T-helper 17 cell (primary cell): ENCODE results near the gene PPP1R3E. TPM values are rescaled to one million over a fixed set of nuclear protein-coding genes. Genes with fewer than 3 reads are reported as not detected.
"Not testable (repeated sequence)": the region's sequence is repeated elsewhere in the genome, so short reads cannot be mapped to it uniquely, and the experiment has no call there.

Source experiments
- ATAC-seq: fragments of 150-1000 bp; cut with Tn5 transposase; 2 replicates; pipeline ENCODE4 v1.10.0; 2021; ENCODE audit warnings: mild to moderate bottlenecking, moderate library complexity
- DNase-seq, 3 donors: peaks; one replicate each; pipeline versions ENCODE4 v3.0.0 to v3.0.0-alpha.2; 2020 to 2021
- H3K9me3 ChIP-seq: one replicate; pipeline ENCODE4 v1.7.0; 2013; ENCODE audit warnings: low read length, mild to moderate bottlenecking; ENCODE audit not compliant: control insufficient read depth, poor library complexity, severe bottlenecking
- H3K27ac Mint-ChIP-seq: one replicate; pipeline ENCODE4 v1.8.0; 2022; ENCODE audit warnings: mild to moderate bottlenecking, moderate library complexity, mixed read lengths
- H3K27me3 Mint-ChIP-seq: one replicate; pipeline ENCODE4 v1.8.0; 2022; ENCODE audit warnings: mixed read lengths
- H3K36me3 Mint-ChIP-seq: one replicate; pipeline ENCODE4 v1.8.0; 2022; ENCODE audit warnings: low read depth, mixed read lengths
- H3K4me1 Mint-ChIP-seq: one replicate; pipeline ENCODE4 v1.8.0; 2022; ENCODE audit warnings: mild to moderate bottlenecking, mixed read lengths
- H3K4me3 Mint-ChIP-seq: one replicate; pipeline ENCODE4 v1.8.0; 2022; ENCODE audit warnings: mild to moderate bottlenecking, moderate library complexity, mixed read lengths
- total RNA-seq, 4 donors: library from RNA in 2 of 4; stranded (reverse) in 2 of 4; gene quantifications; one replicate each; pipeline ENCODE4 v1.2.3 and lab custom pipeline; 2022 to 2026

The PPP1R3E gene
- total RNA-seq, 2 donors from 2014 or later = 30.6 to 33.8 TPM

DNA sequence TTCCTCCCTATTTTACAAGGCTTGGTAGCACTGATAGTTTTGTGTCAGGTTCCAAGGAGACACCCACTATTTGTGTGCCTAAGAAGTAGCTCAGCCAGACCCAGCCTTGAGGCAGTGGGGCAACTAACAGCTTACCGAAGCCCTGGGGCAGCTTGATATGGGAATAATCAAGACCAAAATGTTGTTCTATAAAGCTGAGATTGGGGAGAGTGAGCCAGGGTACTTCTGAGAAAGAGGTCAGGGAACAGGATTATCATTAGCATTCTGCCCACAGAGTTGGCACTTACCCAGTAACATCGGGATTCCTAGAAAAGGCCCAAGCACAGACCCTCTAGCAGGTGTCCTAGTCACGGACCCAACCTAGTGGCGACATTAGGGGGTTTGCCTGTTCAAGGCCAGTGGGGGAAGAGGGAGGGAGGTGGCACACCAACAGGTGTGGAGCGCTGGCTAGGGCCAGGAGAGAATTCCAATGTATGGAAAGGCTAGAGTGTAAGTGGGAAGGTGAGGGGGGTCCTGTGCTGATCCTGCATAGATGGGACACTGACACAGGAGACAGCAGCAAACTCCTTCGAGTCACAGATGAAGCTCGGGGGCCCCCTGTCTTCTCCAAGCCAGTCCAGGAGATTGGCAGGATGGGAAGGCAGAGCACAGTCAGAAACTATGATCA lies 4.9 kb downstream of the PPP1R3E start:
- Mint-ChIP-seq H3K4me3 (no peak overlapping the region), H3K4me1 (peaks cover 25% of the 10 kb centered on the region), H3K27me3 (no peaks in the 10 kb centered on the region), H3K27ac (no peak overlapping the region), H3K36me3 (no peaks in the 10 kb centered on the region)
- H3K9me3 ChIP-seq = no peaks in the 10 kb centered on the region
- DNase-seq = no peak
- ATAC-seq = no peak

DNA sequence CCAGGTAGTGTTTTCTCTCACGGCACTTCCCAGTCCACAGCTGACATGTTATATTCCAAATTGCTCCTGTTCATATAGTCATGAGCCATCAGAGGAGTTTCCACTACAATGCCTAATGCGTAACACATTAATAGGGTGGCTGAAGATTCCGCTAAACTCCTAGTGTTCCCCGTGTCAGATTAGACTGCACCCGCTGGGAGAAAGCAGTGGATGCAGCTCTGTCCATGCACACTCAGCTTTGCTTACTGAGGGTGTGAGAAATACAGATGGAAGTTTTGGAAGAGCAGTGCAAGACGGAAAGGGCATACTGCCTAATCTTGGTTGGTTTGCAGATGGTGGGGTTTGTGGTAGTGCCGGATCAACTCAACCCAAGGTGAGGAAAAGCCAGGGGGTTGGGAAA lies 5.6 kb downstream of the PPP1R3E start:
- Mint-ChIP-seq H3K4me3 (no peak overlapping the region), H3K4me1 (peaks cover 22% of the 10 kb centered on the region), H3K27ac (no peak overlapping the region), H3K27me3 (no peaks in the 10 kb centered on the region), H3K36me3 (no peaks in the 10 kb centered on the region)
- DNase-seq (no peak), ATAC-seq (no peak)
- H3K9me3 ChIP-seq = no peaks in the 10 kb centered on the region

DNA sequence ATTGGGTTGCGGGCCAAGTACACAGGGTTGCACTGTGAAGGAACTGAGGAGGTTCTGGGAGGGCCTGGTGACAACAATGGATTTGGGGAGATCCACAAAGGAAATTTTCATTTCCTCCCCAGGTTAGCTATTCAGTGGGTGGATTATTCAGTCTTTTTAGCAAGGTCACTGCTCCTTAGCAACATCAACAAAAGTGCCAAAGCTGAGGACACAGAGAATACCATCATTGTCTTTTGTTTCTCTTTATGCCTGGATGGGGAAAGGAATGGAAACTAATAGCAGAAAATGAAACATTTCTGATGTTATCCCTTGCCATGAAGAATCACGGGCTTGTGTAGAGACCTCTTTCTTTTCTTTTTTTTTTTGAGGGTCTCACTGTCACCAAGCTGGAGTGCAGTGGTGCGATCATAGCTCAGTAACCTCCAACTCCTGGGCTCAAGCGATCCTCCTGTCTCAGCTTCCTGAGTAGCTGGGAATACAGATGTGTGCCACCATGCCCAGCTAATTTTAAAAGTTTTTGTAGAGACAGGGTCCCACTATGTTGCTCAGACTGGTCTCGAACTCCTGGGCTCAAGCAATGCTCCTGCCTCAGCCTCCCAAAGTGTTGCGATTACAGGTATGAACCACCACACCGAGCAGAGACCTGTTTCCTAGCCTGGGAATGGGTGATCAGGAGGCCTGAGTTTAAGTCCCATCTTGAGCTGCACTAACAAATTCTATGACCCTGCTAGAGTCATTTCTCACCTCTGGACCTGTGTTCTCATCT lies 6.5 kb downstream of the PPP1R3E start:
- Mint-ChIP-seq H3K4me3 (no peak overlapping the region), H3K4me1 (peaks cover 20% of the 10 kb centered on the region), H3K27me3 (no peaks in the 10 kb centered on the region), H3K27ac (peak overlapping the region; percentile 63), H3K36me3 (no peaks in the 10 kb centered on the region)
- no peak for ATAC-seq
- no peaks in the 10 kb centered on the region for H3K9me3 ChIP-seq
- DNase-seq = no peak

DNA sequence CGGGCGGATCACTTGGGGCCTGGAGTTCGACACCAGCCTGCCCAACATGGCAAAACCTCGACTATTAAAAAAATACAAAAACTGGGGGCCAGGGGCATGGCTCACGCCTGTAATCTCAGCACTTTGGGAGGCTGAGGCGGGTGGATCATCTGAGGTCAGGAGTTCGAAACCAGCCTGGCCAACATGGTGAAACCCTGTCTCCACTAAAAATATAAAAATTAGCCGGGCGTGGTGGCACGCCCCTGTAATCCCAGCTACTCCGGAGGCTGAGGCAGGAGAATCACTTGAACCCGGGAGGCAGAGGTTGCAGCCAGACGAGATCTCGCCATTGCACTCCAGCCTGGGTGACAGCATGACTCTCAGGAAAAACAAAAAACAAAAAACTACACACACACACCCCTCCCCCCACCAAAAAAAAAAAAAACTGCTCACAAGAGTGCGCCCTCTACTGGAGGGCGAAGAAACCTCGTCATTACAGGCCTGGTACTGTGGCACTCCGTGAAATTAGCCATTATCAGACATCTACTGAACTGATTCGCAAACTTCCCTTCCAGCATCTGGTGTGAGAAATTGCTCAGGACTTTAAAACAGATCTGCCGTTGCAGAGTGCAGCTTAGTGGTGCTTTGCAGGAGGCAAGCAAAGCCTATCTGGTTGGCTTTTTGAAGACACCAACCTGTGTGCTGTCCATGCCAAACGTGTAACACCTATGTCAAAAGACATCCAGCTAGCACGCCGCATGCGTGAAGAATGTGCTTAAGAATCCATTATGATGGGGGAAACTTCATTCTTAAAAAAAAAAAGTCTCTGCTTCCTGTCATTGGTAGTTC lies 7.7 kb downstream of the PPP1R3E start:
- no peak overlapping the region for H3K4me3 Mint-ChIP-seq
- H3K27ac Mint-ChIP-seq = peak overlapping the region; percentile 88
- H3K4me1 Mint-ChIP-seq = peaks cover 12% of the 10 kb centered on the region
- DNase-seq (peak; percentile 27 to 41 (median 35)), ATAC-seq (peak; percentile 90)
- H3K36me3 Mint-ChIP-seq = no peaks in the 10 kb centered on the region
- no peaks in the 10 kb centered on the region for H3K9me3 ChIP-seq
- no peaks in the 10 kb centered on the region for H3K27me3 Mint-ChIP-seq

DNA sequence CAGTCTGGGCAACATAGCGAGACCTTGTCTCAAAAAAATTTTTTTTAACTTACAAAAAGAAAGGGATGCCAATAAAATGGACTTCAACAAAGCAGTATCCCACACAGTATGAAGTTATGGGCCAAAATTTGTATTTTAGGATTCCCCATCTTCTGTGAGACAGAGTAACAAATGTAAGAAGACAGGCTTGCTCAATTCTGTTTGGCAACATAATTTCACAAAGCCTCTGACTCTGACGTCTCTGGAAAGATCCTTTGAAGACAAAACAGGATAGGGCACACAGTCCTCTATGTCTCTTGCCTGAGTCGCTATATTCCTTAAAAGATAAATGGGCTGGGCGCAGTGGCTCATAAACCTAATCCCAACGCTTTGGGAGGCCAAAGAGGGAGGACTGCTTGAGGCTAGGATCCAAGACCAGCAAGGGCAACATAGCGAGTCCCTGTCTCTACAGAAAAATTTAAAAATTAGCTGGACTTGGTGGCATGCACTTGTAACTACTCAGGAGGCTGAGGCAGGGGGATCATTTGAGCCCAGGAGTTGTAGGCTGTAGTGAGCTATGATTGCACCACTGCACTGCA lies 15.7 kb downstream of the PPP1R3E start:
- Mint-ChIP-seq H3K27ac (peak overlapping the region; percentile 91), H3K4me1 (peaks cover 17% of the 10 kb centered on the region), H3K27me3 (no peaks in the 10 kb centered on the region)

DNA sequence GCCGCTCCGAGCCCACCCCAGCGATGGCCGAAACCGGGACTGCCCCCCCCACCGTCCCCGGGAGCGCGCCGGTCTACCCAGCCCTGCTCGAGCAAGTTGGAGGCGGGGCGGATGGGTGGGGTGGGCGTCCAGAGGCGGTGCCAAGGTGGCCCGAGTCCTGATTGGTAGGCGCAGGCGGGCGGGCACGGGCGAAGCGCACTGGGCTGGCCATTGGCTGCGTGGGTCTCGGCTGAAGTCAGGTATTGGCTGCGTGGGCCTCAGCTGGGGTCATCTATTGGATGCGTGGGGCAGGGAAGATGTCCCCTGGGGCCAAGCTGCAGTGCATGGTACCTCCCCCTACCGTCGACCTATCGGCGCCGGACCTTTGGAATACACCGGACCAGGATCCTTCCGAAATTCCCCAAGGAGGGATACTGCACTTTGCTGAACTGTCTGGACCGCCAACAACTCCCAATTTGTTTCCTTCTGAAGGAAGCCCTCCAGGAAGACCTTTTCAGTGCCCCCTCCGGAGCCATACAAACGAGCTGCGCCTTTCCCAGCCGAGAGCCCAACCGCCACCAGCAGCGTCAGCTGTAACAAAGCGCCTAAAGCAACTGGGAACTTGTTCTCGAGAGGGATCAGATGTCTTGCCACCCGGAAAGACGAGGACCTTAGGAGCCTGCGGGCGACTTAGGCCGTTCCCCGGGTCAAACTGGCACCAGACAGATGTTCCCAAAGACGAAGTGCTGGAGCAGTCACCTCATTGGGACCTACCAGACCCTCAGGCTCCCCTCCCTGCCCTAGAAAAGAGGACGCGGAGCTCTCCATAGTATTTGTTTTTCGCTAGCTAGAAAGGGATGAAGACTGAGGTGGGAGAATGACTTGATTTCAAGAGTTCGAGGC lies 16.4 kb downstream of the PPP1R3E start, which contains the start of gene HOMEZ:
TSS of gene HOMEZ (minus strand) at position 113 of the 882 bp plus-strand sequence. CDS start 180 bp downstream, outside the sequence.
- Mint-ChIP-seq H3K4me1 (peaks cover 17% of the 10 kb centered on the region), H3K27ac (peak within 1 kb of the TSS; percentile 91), H3K27me3 (no peaks in the 10 kb centered on the region), H3K36me3 (no peaks in the 10 kb centered on the region), H3K4me3 (peak within 1 kb of the TSS; percentile 96)
- ATAC-seq (peak; percentile 98), DNase-seq (peak; percentile 92 to 96 (median 95))
- H3K9me3 ChIP-seq = no peaks in the 10 kb centered on the region

More for the DNA sequence above, 15.7 kb downstream of the PPP1R3E start:
- DNase-seq (no peak), ATAC-seq (no peak)
- Mint-ChIP-seq H3K36me3 (no peaks in the 10 kb centered on the region), H3K4me3 (peak overlapping the region; percentile 96)
- H3K9me3 ChIP-seq = no peaks in the 10 kb centered on the region

DNA sequence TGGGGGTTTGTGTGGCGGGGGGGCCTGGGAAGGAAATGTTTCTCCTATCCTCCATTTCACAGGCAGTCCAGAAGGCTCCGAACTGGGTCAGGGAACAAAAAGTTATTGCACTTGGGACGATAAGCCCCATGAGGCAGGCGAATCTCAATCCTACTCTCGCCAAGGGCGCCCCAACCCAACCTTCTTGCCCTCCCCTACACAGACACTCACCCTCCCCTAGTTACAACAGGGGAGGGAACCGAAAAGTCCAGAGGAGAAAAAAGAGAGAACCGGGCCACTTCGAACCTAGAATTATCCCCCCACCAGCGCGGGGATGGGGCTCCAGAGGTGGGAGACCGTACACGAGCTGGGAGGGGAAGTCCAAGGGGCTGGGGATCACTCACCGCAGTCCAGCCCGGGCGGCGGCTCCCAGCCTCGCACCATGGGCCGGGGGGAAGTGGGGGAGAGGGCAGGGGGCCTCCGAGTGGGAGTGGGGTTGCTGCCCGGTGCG lies 17.1 kb downstream of the PPP1R3E start:
- H3K27me3 Mint-ChIP-seq = no peaks in the 10 kb centered on the region
- peaks cover 17% of the 10 kb centered on the region for H3K4me1 Mint-ChIP-seq
- H3K4me3 Mint-ChIP-seq = peak overlapping the region; percentile 96
- peak; percentile 28 for ATAC-seq
- DNase-seq = peak in 1 of 3 donors; percentile 12
- peak overlapping the region; percentile 91 for H3K27ac Mint-ChIP-seq
- no peaks in the 10 kb centered on the region for H3K9me3 ChIP-seq
- no peaks in the 10 kb centered on the region for H3K36me3 Mint-ChIP-seq

DNA sequence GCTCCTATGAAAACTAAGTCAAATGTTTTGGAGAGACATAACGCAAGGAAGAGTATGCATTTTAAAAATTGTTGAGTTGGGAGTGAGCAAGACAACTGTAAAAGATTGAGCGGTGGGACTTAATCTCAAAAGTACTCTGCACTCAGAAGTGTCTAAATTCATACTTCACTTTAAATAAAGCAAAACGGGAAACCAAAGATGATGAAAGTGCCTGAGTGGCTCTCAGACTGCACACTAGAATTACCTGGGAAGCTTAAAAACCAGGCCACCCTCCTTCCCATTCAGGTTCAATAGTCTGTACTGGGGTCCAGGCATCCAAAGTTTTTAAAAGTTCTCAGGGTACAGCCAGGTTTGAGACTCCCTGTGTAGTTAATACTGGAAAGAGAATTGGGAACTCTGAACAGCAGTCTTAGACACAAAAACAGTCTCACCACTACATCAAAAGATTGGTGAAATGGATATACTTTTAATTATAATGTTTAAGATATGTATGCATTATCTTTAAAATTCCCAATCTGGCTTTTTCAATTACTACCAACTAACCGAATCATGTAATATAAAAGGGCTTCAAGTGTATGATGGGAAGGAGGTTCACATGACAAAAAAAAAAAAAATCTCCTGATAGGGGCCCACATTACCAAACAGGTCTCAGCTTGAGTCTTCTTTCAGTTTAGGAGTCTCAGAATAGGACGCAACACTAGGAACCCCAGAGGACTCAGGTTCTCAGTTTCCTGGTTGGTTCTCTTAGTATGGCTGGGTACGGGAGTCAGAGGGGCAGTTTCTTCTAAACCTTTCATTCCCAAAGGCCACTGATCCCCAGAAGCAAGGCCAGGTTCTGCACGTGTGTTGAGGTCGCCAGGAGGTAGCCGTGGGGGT lies 17.8 kb downstream of the PPP1R3E start:
- H3K27me3 Mint-ChIP-seq = no peaks in the 10 kb centered on the region
- H3K9me3 ChIP-seq = no peaks in the 10 kb centered on the region
- peak overlapping the region; percentile 96 for H3K4me3 Mint-ChIP-seq
- no peak for DNase-seq
- no peak for ATAC-seq
- no peaks in the 10 kb centered on the region for H3K36me3 Mint-ChIP-seq
- H3K4me1 Mint-ChIP-seq = peaks cover 17% of the 10 kb centered on the region
- H3K27ac Mint-ChIP-seq = peak overlapping the region; percentile 91

DNA sequence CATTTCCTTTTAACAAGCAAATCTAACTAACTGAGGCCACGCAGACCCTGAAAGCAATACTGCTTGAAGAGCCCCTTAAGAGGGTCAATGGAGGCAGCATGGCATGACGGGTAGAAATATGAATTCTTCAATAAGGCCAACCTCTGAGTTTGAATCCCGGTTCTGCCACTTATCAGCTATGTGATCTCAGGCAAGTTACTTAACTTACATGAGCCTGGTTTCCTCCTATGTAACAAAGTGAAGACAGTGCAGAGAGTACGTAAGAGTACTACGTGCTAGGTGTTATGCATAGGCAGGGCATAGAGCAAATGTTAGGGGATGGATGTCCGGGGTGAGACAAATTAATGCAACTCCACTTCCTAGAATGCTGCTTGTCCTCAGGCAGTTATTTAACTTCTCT lies 21.4 kb downstream of the PPP1R3E start:
- DNase-seq (no peak), ATAC-seq (no peak)
- H3K36me3 Mint-ChIP-seq = no peaks in the 10 kb centered on the region
- peaks cover 15% of the 10 kb centered on the region for H3K4me1 Mint-ChIP-seq
- no peak overlapping the region for H3K27ac Mint-ChIP-seq
- H3K4me3 Mint-ChIP-seq = no peak overlapping the region
- H3K27me3 Mint-ChIP-seq = no peaks in the 10 kb centered on the region
- no peaks in the 10 kb centered on the region for H3K9me3 ChIP-seq

DNA sequence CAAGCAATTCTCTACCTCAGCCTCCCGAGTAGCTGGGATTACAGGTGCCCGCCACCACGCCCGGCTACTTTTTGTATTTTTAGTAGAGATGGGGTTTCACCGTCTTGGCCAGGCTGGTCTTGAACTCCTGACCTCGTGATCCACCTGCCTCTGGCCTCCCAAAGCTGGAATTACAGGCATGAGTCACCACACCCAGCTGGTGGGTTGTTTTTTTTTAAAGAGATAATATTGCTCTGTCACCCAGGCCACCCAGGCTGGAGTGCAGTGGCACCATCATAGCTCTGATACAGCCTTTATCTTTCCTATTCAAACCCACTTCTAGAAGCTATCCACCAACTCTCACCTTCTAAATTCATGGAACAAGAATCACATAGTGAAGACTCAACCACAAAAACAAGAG lies 24.7 kb downstream of the PPP1R3E start:
- H3K4me3 Mint-ChIP-seq, DNase-seq, H3K27ac Mint-ChIP-seq, H3K36me3 Mint-ChIP-seq, H3K9me3 ChIP-seq, H3K27me3 Mint-ChIP-seq, ATAC-seq: not testable (repeated sequence)
- peaks cover 12% of the 10 kb centered on the region for H3K4me1 Mint-ChIP-seq

DNA sequence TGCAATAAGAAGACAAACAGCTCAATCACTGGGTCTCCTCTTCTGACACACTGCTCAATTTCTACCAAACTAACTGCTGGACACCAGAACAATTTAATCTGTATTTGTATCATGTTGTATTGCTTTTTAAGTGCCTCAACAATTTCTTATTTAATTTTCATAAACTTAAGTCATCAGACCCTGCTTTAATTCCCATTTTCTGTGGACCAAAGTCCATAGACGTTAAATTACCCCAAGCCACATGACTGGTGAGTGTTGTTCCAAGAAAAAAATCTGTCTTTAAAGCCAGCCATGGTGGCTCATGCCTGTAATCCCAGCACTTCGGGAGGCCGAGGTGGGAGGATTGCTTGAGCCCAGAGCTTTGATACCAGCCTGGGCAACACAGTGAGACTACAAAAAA lies 25.5 kb downstream of the PPP1R3E start:
- Mint-ChIP-seq H3K36me3 (no peaks in the 10 kb centered on the region), H3K4me1 (peaks cover 8% of the 10 kb centered on the region), H3K4me3 (no peak overlapping the region), H3K27ac (no peak overlapping the region), H3K27me3 (no peaks in the 10 kb centered on the region)
- DNase-seq = no peak
- no peaks in the 10 kb centered on the region for H3K9me3 ChIP-seq
- ATAC-seq = no peak
